ENCODE data around the gene BRPF3. TPM values are rescaled to one million over a fixed set of nuclear protein-coding genes. Genes with fewer than 3 reads are reported as not detected.

BRPF3 gene
- total RNA-seq, 1 donor from 2014 or later = 32.0 TPM

- intact Hi-C loops (cut with DNase I) = no loop called here
- ATAC-seq = no peak
- no peaks in the 10 kb centered on the region for H3K4me1 ChIP-seq
- H3K27ac ChIP-seq = no peak overlapping the region
- H3K9me3 ChIP-seq = peaks cover 11% of the 10 kb centered on the region
- no peaks in the 10 kb centered on the region for H3K27me3 ChIP-seq (ENCODE audit: low read depth)
- no peaks in the 10 kb centered on the region for H3K36me3 ChIP-seq
- H3K4me3 ChIP-seq = no peak overlapping the region
- no peak for TF ChIP-seq CTCF (IDR thresholded peaks at IDR 0.05)
- no peak for DNase-seq
Measured at GRCh38 chr6:36177166-36177565, 19.4 kb upstream of the BRPF3 start.

DNA sequence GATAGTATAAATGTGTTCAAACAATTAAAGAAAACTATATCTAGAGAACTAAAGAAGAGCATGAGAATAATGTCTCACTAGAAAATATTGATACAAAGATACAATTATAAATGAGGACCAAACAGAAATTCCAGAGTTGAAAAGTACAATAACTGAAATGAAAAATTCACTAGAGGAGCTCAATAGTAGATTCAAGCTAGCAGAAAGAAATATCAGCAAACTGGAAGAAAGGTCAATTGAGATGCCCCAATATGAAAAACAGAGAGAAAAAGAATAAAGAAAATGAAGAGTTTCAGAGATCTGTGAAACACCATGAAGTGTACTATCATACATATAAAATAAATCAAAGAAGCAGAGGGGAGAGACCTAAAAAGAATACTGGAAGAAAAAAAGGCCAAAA lies 18.0 kb upstream of the BRPF3 start:
- Histone ChIP-seq H3K4me1 (no peaks in the 10 kb centered on the region), H3K4me3 (no peak overlapping the region), H3K9me3 (peaks cover 11% of the 10 kb centered on the region), H3K27me3 (ENCODE audit: low read depth) (no peaks in the 10 kb centered on the region), H3K36me3 (no peaks in the 10 kb centered on the region), H3K27ac (no peak overlapping the region)
- no peak for TF ChIP-seq CTCF (IDR thresholded peaks at IDR 0.05)
- ATAC-seq (no peak), DNase-seq (no peak)
- intact Hi-C loops (cut with DNase I) = no loop called here

GRCh38 chr6:36180126-36180525 lies 16.4 kb upstream of the BRPF3 start:
- H3K4me3 ChIP-seq = no peak overlapping the region
- intact Hi-C loops (cut with DNase I) = no loop called here

DNA sequence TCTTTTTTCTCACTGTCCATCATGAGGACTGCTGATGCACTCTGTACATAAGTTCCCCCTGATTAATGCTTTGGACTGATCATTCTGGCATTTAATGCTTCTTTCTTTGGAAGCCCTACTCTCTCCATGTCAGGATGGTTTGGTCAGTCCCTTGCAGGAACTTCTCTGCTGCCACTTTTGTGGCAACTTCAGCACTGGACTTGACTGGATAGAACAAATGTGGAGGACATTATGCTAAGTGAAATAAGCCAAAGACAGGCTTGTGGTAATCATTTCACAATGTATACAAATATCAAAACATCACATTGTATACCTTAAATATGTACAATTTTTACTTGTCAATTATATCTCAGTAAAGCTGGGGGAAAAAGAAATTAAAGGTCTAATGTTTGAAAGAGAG lies 12.2 kb upstream of the BRPF3 start:
- no peak overlapping the region for H3K4me3 ChIP-seq
- intact Hi-C loops (cut with DNase I) = no loop called here
- ATAC-seq = no peak

More at GRCh38 chr6:36180126-36180525, 16.4 kb upstream of the BRPF3 start:
- no peak for ATAC-seq
- no peak for DNase-seq
- Histone ChIP-seq H3K27ac (no peak overlapping the region), H3K36me3 (no peaks in the 10 kb centered on the region), H3K9me3 (peaks cover 11% of the 10 kb centered on the region), H3K27me3 (ENCODE audit: low read depth) (no peaks in the 10 kb centered on the region), H3K4me1 (no peaks in the 10 kb centered on the region)
- no peak for TF ChIP-seq CTCF (IDR thresholded peaks at IDR 0.05)

GRCh38 chr6:36186199-36186598 lies 10.3 kb upstream of the BRPF3 start:
- no peak for TF ChIP-seq CTCF (IDR thresholded peaks at IDR 0.05)
- no peak overlapping the region for H3K27ac ChIP-seq
- intact Hi-C loops (cut with DNase I) = no loop called here
- no peak for DNase-seq
- H3K4me1 ChIP-seq = no peaks in the 10 kb centered on the region
- no peak for ATAC-seq
- H3K9me3 ChIP-seq = no peaks in the 10 kb centered on the region
- H3K36me3 ChIP-seq = no peaks in the 10 kb centered on the region
- H3K4me3 ChIP-seq = no peak overlapping the region
- no peaks in the 10 kb centered on the region for H3K27me3 ChIP-seq (ENCODE audit: low read depth)

More for the DNA sequence above, 12.2 kb upstream of the BRPF3 start:
- no peaks in the 10 kb centered on the region for H3K27me3 ChIP-seq (ENCODE audit: low read depth)
- H3K36me3 ChIP-seq = no peaks in the 10 kb centered on the region
- H3K9me3 ChIP-seq = no peaks in the 10 kb centered on the region
- no peak for TF ChIP-seq CTCF (IDR thresholded peaks at IDR 0.05)
- no peaks in the 10 kb centered on the region for H3K4me1 ChIP-seq
- no peak for DNase-seq
- H3K27ac ChIP-seq = no peak overlapping the region

GRCh38 chr6:36187446-36187845 lies 9.1 kb upstream of the BRPF3 start:
- H3K4me3 ChIP-seq = no peak overlapping the region
- H3K36me3 ChIP-seq = no peaks in the 10 kb centered on the region
- DNase-seq = no peak
- H3K27ac ChIP-seq = no peak overlapping the region
- intact Hi-C loops (cut with DNase I) = no loop called here
- no peak for ATAC-seq
- TF ChIP-seq CTCF (IDR thresholded peaks at IDR 0.05) = no peak
- no peaks in the 10 kb centered on the region for H3K27me3 ChIP-seq (ENCODE audit: low read depth)
- no peaks in the 10 kb centered on the region for H3K9me3 ChIP-seq
- H3K4me1 ChIP-seq = no peaks in the 10 kb centered on the region

All from lower lobe of right lung (tissue), 2 donors.